AG10803 (cell line): ENCODE measurements around the gene POMC.

Experiments
- DNase-seq: peaks from one replicate; pipeline ENCODE4 v3.0.0; 2010; ENCODE audit warnings: low read depth
- H3K4me3 ChIP-seq: 2 replicates; pipeline ENCODE4 v1.5.1; 2011; ENCODE audit warnings: mild to moderate bottlenecking, low read length, control low read depth
- TF ChIP-seq, protein P1 (sequence below): conservative IDR thresholded peaks from 2 replicates; pipeline ENCODE4 v1.5.1; 2011; ENCODE audit warnings: mild to moderate bottlenecking, low read length, control low read depth, inconsistent platforms

POMC gene

DNA sequence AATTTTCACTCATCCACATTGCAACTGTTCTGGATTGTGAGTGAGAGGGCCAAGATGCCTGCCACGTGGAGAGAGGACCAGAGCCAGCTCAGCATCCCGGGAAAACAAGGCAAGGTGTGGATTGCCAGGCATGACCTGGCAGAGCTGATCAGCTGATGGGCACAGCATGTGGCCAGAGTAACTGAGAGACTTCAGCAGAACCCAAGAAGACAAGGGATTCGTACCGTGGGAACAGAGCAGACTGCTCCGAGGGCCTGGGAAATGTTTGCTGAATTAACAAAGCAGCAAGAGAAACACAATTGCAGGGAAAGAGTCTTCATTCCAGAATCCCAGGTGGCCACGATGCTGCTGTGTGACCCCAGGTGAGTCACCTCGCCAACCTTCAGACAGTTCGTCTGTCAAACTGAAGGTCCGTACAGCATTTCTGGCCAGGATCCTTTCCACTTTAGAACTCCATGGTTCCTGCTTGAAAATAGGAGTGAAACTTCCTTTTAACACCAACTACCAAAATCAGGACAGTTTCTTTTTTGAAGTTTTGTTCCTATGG lies 26.3 kb upstream of the POMC start:
- no peak overlapping the region for H3K4me3 ChIP-seq
- TF ChIP-seq, protein P1, sequence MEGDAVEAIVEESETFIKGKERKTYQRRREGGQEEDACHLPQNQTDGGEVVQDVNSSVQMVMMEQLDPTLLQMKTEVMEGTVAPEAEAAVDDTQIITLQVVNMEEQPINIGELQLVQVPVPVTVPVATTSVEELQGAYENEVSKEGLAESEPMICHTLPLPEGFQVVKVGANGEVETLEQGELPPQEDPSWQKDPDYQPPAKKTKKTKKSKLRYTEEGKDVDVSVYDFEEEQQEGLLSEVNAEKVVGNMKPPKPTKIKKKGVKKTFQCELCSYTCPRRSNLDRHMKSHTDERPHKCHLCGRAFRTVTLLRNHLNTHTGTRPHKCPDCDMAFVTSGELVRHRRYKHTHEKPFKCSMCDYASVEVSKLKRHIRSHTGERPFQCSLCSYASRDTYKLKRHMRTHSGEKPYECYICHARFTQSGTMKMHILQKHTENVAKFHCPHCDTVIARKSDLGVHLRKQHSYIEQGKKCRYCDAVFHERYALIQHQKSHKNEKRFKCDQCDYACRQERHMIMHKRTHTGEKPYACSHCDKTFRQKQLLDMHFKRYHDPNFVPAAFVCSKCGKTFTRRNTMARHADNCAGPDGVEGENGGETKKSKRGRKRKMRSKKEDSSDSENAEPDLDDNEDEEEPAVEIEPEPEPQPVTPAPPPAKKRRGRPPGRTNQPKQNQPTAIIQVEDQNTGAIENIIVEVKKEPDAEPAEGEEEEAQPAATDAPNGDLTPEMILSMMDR = no peak
- DNase-seq = no peak

DNA sequence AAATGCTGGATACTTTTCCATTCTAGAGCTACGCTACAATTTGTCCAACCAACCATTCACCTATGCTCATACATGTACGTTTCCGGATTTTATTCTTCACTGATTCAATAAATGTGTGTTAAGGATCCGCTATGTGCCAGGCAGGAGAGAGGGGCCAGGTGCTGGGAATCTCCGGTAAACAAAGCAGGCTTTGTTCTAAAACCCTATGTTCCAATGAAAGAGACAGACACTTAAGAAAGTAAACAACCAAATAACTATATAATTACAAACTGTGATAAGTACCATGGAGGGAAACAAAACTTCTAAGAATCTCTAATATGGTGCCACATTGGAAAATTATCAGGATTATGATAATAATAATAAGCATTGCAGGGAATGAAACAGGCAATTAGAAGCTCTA lies 22.2 kb upstream of the POMC start:
- TF ChIP-seq, protein P1 = no peak
- no peak overlapping the region for H3K4me3 ChIP-seq
- DNase-seq = no peak

- no peak overlapping the region for H3K4me3 ChIP-seq
- DNase-seq = no peak
- TF ChIP-seq, protein P1 = no peak
These were observed 20.0 kb upstream of the POMC start for GRCh38 chr2:25188405-25188804.

DNA sequence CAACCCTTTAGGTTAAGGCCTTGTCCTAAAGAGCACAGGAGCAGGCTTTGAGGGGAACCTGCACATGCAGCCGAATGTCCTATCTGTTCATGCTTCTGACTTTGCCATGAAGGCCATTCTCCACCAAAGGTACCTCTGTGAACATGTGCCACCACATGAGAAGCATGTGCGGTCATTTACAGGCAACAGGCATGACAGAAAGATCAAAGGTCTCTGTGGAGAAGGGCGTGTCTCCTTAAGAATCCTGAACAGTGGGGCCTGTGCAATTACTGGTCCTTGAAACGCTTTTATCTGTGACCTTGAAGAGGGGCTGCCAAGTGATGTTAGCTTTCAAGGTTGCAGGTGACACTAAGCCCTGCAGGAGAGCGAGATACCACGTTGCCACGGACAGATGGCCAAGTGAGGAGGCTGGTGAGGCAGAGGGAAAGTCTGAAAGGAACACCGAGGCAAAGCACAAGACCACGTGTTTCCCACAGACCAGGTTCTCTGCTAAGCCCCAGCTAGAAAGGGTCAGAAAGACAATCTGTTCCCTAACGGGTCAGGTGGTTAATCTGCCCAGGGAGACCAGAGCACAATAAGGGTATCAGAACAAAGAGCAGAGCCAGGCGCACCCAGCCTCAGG lies 19.5 kb upstream of the POMC start:
- TF ChIP-seq, protein P1 = no peak
- no peak for DNase-seq
- no peak overlapping the region for H3K4me3 ChIP-seq

DNA sequence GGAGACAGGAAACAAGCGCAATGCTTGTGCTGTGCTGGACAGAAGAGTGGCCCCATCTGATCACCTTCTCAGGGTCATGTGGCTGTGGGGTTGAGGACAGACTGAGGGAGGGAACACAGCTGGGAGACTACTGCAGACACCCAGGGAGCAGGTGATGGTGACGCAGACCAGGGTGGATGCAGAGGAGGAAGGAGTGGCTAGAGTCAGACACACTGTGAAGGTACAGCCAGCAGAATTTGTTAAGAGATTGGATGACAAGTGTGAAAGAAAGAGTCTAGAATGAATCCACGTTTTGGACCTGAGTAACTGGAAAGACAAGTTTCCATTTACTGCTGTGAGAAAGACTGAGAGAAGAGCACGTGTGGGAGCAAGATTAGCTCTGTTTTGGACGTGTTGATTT lies 15.9 kb upstream of the POMC start:
- TF ChIP-seq, protein P1 = no peak
- no peak overlapping the region for H3K4me3 ChIP-seq
- DNase-seq = no peak

DNA sequence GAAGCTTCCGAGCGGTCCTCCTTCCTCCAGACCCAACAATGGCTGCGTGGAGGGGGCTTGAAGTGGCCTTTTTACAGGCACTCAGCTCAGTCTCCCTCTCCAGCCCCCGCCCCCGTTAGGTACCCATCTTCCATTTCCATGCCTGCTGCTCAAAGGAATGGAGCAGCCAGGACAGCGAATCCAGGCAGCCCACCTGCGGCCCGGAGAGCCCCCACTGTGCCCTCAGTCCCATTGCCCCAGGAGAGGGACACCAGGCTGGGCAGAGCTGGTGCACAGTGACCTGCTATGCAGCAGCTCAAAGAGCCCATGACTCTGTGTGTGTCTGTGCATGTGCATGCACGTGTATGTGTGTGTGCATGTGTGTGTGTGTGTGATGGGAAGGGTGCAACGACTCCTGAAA lies 10.6 kb upstream of the POMC start:
- DNase-seq = no peak
- TF ChIP-seq, protein P1 = no peak
- H3K4me3 ChIP-seq = no peak overlapping the region

DNA sequence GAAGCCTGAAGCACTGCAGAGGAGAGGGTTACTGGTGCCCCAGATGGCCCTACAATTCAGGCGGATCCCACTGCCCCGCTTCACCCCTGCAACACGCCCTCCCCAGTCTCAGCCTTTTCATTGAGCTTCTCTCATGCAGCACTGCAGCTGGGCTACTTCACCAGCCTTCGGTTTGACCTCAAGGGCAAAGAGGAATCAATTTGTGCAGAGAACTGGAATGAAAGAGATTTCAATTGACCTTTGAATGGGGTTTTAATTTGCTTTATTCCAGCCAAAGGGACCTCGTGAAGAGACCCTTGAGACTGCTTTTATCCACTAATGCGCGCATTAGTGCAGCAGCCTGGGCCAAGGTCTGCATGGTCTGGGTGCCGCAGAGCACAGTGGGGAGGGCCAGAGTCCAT lies 8.8 kb upstream of the POMC start:
- DNase-seq = no peak
- no peak overlapping the region for H3K4me3 ChIP-seq
- TF ChIP-seq, protein P1 = no peak
